ENCODE data around the gene HARS1. TPM values are rescaled to one million over a fixed set of nuclear protein-coding genes. Genes with fewer than 3 reads are reported as not detected.

Gene HARS1
- total and polyA plus RNA-seq, 2 donors (not counting 1 experiment from before 2014, with no cell fraction given), result 32.6 to 60.5 TPM

- no peak overlapping the region for H3K4me3 Mint-ChIP-seq
- H3K27me3 ChIP-seq (replicated peaks in 1 of 4; ENCODE audit: control extremely low read depth in 1 of 4, control insufficient read depth in 3 of 4, insufficient read depth in 4 of 4, low read length in 3 of 4), result no peaks in the 10 kb centered on the region
- H2AFZ ChIP-seq (ENCODE audit: insufficient read depth, low read depth, low read length, poor library complexity, severe bottlenecking), result no peak overlapping the region
- H3K4me3 ChIP-seq (ENCODE audit: control extremely low read depth in 1 of 5, extremely low read depth in 1 of 5, insufficient read depth in 1 of 5, low read depth in 2 of 5, low read length in 4 of 5), result no peak overlapping the region
- TF ChIP-seq EZH2 (IDR thresholded peaks at IDR 0.05; ENCODE audit: borderline replicate concordance, insufficient read depth, low read depth, low read length, poor library complexity, severe bottlenecking) (no peak), CTCF (IDR thresholded peaks at IDR 0.05) (no peak)
- no peaks in the 10 kb centered on the region for H4K20me1 ChIP-seq (ENCODE audit: control insufficient read depth, insufficient read depth, low read length, poor library complexity, severe bottlenecking)
- no peak for DNase-seq
- intact Hi-C loops (cut with micrococcal nuclease), result no loop called here
- H3K9ac ChIP-seq (ENCODE audit: low read length), result no peak overlapping the region
- WGBS (ENCODE audit: insufficient coverage), result 100% methylated on average over 3 of the region's 7 CpGs
- ATAC-seq (ENCODE audit: low read depth), result no peak
- H3K4me1 ChIP-seq (ENCODE audit: control insufficient read depth in 2 of 2, insufficient read depth in 2 of 2, low read length in 2 of 2), result no peaks in the 10 kb centered on the region
- no peaks in the 10 kb centered on the region for H3K9me3 Mint-ChIP-seq (ENCODE audit: insufficient read depth)
- H3K4me2 ChIP-seq (replicated peaks; ENCODE audit: low read depth, low read length, poor library complexity, severe bottlenecking), result no peak overlapping the region
- peaks cover 0 to 59% of the 10 kb centered on the region in 2 experiments for H3K36me3 ChIP-seq (replicated peaks in 1 of 2; ENCODE audit: control extremely low read depth in 1 of 2, control insufficient read depth in 1 of 2, extremely low read depth in 1 of 2, insufficient read depth in 2 of 2, low read length in 1 of 2)
- H3K27me3 Mint-ChIP-seq, result no peaks in the 10 kb centered on the region
- POLR2A ChIA-PET, result no interaction called here
- no peaks in the 10 kb centered on the region for H3K9me3 ChIP-seq (ENCODE audit: control extremely low read depth in 1 of 3, control insufficient read depth in 2 of 3, insufficient read depth in 1 of 3, low read length in 2 of 3)
- H3K79me2 ChIP-seq (ENCODE audit: control insufficient read depth, insufficient read depth, low read length), result peaks cover 9% of the 10 kb centered on the region
- no peaks in the 10 kb centered on the region for H3K4me1 Mint-ChIP-seq
- CTCF ChIA-PET, result no interaction called here
- no peak overlapping the region for H3K27ac ChIP-seq (ENCODE audit: low read length in 2 of 2)
- H3K27ac Mint-ChIP-seq, result no peak overlapping the region
Observed at GRCh38 chr5:140678993-140679392, 12.2 kb downstream of the HARS1 start.

- intact Hi-C loops (cut with micrococcal nuclease), result no loop called here
- peaks cover 0 to 65% of the 10 kb centered on the region in 2 experiments for H3K36me3 ChIP-seq (replicated peaks in 1 of 2; ENCODE audit: control extremely low read depth in 1 of 2, control insufficient read depth in 1 of 2, extremely low read depth in 1 of 2, insufficient read depth in 2 of 2, low read length in 1 of 2)
Observed at GRCh38 chr5:140677947-140678346, 13.2 kb downstream of the HARS1 start.

More at GRCh38 chr5:140677947-140678346, 13.2 kb downstream of the HARS1 start:
- 100% methylated on average over 2 of the region's 3 CpGs for WGBS (ENCODE audit: insufficient coverage)
- H3K27ac ChIP-seq (ENCODE audit: low read length in 2 of 2), result no peak overlapping the region
- no peak overlapping the region for H3K4me3 ChIP-seq (ENCODE audit: control extremely low read depth in 1 of 5, extremely low read depth in 1 of 5, insufficient read depth in 1 of 5, low read depth in 2 of 5, low read length in 4 of 5)
- no peaks in the 10 kb centered on the region for H3K27me3 Mint-ChIP-seq
- peaks cover 2% of the 10 kb centered on the region for H3K79me2 ChIP-seq (ENCODE audit: control insufficient read depth, insufficient read depth, low read length)
- no peaks in the 10 kb centered on the region for H4K20me1 ChIP-seq (ENCODE audit: control insufficient read depth, insufficient read depth, low read length, poor library complexity, severe bottlenecking)
- no peaks in the 10 kb centered on the region for H3K27me3 ChIP-seq (replicated peaks in 1 of 4; ENCODE audit: control extremely low read depth in 1 of 4, control insufficient read depth in 3 of 4, insufficient read depth in 4 of 4, low read length in 3 of 4)
- ATAC-seq (ENCODE audit: low read depth) (no peak), DNase-seq (no peak)
- no peaks in the 10 kb centered on the region for H3K9me3 ChIP-seq (ENCODE audit: control extremely low read depth in 1 of 3, control insufficient read depth in 2 of 3, insufficient read depth in 1 of 3, low read length in 2 of 3)
- H3K4me1 Mint-ChIP-seq, result no peaks in the 10 kb centered on the region
- no peak overlapping the region for H3K27ac Mint-ChIP-seq
- no peak overlapping the region for H2AFZ ChIP-seq (ENCODE audit: insufficient read depth, low read depth, low read length, poor library complexity, severe bottlenecking)
- ChIA-PET CTCF (interaction anchor here (0.6 kb wide), 1 partner anchor 41 kb away, joined by 3 read pairs; no protein-coding TSS in a partner anchor), POLR2A (no interaction called here)
- H3K9me3 Mint-ChIP-seq (ENCODE audit: insufficient read depth), result no peaks in the 10 kb centered on the region
- no peaks in the 10 kb centered on the region for H3K4me1 ChIP-seq (ENCODE audit: control insufficient read depth in 2 of 2, insufficient read depth in 2 of 2, low read length in 2 of 2)
- TF ChIP-seq EZH2 (IDR thresholded peaks at IDR 0.05; ENCODE audit: borderline replicate concordance, insufficient read depth, low read depth, low read length, poor library complexity, severe bottlenecking) (no peak), CTCF (IDR thresholded peaks at IDR 0.05) (no peak)
- H3K4me3 Mint-ChIP-seq, result no peak overlapping the region
- no peak overlapping the region for H3K4me2 ChIP-seq (replicated peaks; ENCODE audit: low read depth, low read length, poor library complexity, severe bottlenecking)
- H3K9ac ChIP-seq (ENCODE audit: low read length), result no peak overlapping the region

Measured in B cell (primary cell).